Kidney tubule cell (primary cell): Measurements from ENCODE around the gene DHRSX.
"Not testable (repeated sequence)": the region's sequence is repeated elsewhere in the genome, so short reads cannot be mapped to it uniquely, and the experiment has no call there.

Experiments
- DNase-seq: peaks from one replicate; pipeline ENCODE4 v3.0.0-alpha.2; 2018; ENCODE audit warnings: low spot score

Gene DHRSX, protein sequence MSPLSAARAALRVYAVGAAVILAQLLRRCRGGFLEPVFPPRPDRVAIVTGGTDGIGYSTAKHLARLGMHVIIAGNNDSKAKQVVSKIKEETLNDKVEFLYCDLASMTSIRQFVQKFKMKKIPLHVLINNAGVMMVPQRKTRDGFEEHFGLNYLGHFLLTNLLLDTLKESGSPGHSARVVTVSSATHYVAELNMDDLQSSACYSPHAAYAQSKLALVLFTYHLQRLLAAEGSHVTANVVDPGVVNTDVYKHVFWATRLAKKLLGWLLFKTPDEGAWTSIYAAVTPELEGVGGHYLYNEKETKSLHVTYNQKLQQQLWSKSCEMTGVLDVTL

DNA sequence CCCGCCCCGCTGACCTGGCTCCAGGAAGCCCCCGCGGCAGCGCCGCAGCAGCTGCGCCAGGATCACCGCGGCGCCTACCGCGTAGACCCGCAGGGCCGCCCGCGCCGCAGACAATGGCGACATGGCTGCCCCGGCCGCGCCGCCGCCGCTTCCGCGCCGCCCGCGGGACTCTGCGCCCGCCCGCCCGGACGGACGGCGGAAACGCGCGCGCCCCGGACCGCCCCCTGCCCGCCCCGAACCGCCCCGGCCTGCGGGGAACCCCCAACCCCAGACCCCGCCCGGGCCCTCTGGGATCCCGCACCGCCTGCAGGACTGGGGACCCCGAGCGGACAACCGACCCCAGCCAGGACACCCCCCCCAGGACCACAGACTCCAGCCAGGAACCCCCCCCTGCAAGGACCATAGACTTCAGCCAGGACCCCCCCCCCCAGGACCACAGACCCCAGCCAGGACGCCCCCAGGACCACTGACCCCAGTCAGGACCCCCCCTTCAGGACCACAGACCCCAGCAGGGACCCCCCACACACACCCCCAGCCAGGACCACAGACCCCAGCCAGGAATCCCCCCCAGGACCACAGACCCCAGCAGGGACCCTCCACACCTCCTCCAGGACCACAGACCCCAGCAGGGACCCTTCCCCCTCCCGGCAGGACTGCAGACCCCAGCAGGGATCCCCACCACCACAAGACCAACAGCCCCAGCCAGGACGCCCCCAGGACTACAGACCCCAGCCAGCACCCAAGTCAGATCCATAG is at the start of gene DHRSX, which contains the start of gene ZBED1:
Gene DHRSX, minus strand, starts transcription at position 174 of the 756 bp plus-strand sequence. Its CDS starts 51 bp downstream, at position 123.
Gene ZBED1, minus strand, starts transcription at position 174 of the 756 bp plus-strand sequence. CDS start 10,257 bp downstream, outside the sequence.
- peak; percentile 44 for DNase-seq

GRCh38 chrX:2549876-2550275 is 49.1 kb upstream of the DHRSX start:
- no peak for DNase-seq

- no peak for DNase-seq
Measured at GRCh38 chrX:2548711-2549423, 48.1 kb upstream of the DHRSX start.

- DNase-seq: no peak
Measured at GRCh38 chrX:2547736-2548135, 47.0 kb upstream of the DHRSX start.

GRCh38 chrX:2546496-2546895 is 45.7 kb upstream of the DHRSX start:
- no peak for DNase-seq

DNA sequence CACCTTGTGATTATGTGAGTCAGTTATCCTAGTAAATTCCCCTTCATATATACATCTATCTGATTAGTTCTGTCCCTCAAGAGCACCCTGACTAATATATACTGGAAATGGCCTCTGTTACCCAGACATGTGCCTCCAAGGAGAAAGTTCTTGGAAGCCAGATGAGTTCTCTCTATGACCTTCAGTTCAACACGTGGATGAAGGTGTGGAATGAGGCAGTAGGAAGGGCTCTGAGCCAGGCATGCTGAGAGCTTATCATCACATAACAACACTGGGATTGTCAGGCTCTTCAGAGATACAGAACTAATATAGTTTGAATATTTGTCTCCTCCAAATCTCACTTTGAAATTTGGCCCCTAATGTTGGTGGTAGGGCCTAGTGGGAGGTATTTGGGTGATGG is 44.4 kb upstream of the DHRSX start:
- DNase-seq: no peak

- no peak for DNase-seq
Measured at GRCh38 chrX:2542826-2543521, 42.2 kb upstream of the DHRSX start.

DNA sequence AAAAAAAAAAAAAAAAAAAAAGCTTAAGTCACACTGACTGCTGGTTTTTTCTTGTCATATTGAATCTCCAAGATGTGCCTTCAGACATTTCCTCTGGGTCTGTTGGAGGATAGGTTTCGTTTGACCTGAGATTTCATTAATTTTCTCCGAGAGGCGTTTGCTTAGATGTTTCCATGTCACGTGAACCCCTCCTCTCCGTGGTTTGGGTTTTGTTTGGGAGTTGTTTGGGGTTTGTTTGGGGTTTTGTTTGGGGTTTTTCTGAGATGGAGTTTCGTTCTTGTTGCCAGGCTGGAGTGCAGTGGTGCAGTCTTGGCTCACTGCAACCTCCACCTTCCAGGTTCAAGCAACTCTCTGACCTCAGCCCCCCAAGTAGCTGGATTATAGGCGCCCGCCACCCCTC is 40.8 kb upstream of the DHRSX start:
- no peak for DNase-seq

- DNase-seq: peak; percentile 40
Measured at GRCh38 chrX:2540426-2540947, 39.7 kb upstream of the DHRSX start.

DNA sequence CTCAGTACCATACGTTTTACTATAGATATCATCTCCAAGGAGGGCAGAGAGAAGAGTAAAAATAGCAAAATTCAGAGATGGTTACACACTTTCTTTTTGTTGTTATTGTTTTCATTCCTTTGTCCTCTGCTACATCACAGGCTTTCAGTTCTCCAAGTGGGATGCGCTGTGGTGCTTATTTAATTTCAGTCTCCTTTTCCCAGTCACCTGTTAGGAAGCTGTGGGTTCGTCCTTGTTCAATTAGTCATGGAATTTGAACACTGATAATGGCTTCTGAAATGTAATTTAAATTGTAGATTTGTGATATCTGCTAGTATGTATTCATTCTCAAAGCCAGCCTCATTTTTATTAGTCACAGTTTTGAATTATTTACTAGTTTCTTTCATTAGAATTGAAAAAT is 38.8 kb upstream of the DHRSX start:
- DNase-seq: no peak

GRCh38 chrX:2538031-2538757 is 37.4 kb upstream of the DHRSX start:
- DNase-seq: no peak

- no peak for DNase-seq
Measured at GRCh38 chrX:2536974-2537373, 36.2 kb upstream of the DHRSX start.

DNA sequence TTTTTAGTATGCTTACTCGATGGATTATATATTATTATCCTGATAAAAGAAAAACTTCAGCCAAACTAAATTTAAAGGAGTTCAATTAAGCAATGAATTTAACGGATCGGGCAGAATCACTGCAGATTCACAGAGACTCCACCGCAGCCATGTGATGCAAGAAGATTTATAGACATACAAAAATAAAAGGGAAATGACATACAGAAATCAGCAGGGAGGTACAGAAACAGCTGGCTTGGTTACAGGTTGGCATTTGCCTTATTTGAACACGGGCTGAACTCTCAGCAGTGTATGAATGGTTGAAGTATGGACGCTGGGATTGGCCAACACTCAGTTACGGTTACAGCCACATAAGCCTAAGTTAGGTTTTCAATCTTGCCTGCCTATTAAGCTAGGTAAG is 35.4 kb upstream of the DHRSX start:
- no peak for DNase-seq

DNA sequence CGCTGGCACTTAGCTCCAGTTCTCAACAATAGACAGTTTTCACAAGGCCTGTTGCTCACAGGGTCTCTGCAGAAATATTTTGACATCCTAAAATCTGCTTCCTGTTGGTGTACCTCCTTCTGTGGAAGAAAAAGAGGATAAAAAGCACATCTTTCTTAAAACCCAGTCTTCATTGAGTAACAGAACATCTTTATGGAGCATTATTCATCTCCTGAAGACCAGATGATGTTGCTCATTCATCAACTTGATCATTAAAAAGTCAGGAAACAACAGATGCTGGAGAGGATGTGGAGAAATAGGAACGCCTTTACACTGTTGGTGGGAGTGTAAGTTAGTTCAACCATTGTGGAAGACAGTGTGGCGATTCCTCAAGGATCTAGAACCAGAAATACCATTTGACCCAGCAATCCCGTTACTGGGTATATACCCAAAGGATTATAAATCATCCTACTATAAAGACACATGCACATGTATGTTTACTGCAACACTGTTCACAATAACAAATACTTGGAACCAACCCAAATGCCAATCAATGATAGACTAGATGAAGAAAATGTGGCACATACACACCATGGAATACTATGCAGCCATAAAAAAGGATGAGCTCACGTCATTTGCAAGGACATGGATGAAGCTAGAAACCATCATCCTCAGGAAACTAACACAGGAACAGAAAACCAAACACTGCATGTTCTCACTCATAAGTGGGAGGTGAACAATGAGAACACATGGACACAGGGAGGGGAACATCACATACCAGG is 33.7 kb upstream of the DHRSX start:
- DNase-seq: not testable (repeated sequence)

GRCh38 chrX:2533424-2533823 is 32.6 kb upstream of the DHRSX start:
- DNase-seq: no peak

DNA sequence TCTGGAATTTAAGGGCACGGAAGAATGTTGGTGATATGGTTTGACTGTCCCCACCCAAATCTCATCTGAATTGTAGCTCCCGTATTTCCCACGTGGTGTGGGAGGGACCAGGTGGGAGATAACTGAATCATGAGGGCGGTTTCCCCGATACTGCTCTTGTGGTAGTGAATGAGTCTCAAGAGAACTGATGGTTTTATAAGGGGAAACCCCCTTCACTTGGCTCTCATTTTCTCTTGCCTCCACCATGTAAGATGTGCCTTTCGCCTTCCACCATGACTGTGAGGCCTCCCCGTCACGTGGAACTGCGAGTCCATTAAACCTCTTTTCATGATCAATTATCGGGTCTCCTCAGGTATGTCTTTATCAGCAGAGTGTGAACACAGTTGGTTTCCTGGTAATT is 25.6 kb upstream of the DHRSX start:
- no peak for DNase-seq

GRCh38 chrX:2523911-2524310 is 23.1 kb upstream of the DHRSX start:
- no peak for DNase-seq

- DNase-seq: no peak
Measured at GRCh38 chrX:2521927-2522386, 21.2 kb upstream of the DHRSX start.

GRCh38 chrX:2521092-2521926 is 20.5 kb upstream of the DHRSX start:
- no peak for DNase-seq
